K562 (cell line): ENCODE results near the gene ZSCAN12. TPM values are rescaled to one million over a fixed set of nuclear protein-coding genes. Genes with fewer than 3 reads are reported as not detected.

Experiments used
- ATF1 ChIP-seq, 2 experiments: fragments of 450-650 bp in 1 of 2; IDR thresholded peaks; 2 replicates each; pipeline ENCODE4 v1.6.1; 2016; ENCODE audit warnings: missing compliant biosample characterization in 1 of 2, missing genetic modification characterization in 1 of 2
- CBFA2T2 ChIP-seq: fragments of 450-650 bp; conservative IDR thresholded peaks from 2 replicates; pipeline ENCODE4 v1.6.1; 2017; ENCODE audit warnings: mild to moderate bottlenecking
- CBX3 ChIP-seq, 2 experiments: IDR thresholded peaks; 1 replicate in 1 of 2; 2 replicates in 1 of 2; pipeline ENCODE4 v1.6.1; 2012; ENCODE audit warnings: inconsistent platforms in 2 of 2, low read length in 2 of 2, borderline replicate concordance in 1 of 2, control low read depth in 1 of 2
- EHMT2 ChIP-seq: fragments of 450-650 bp; IDR thresholded peaks from 2 replicates; pipeline ENCODE4 v1.6.1; 2018; ENCODE audit warnings: antibody characterized with exemption
- HDGF ChIP-seq: fragments of 450-650 bp; IDR thresholded peaks from 2 replicates; pipeline ENCODE4 v1.6.1; 2016
- IRF9 ChIP-seq: fragments of 450-650 bp; IDR thresholded peaks from 2 replicates; pipeline ENCODE4 v1.6.1; 2016; ENCODE audit warnings: missing biosample characterization, missing genetic modification characterization
- SREBF1 ChIP-seq: fragments of 150-350 bp; IDR thresholded peaks from 2 replicates; pipeline ENCODE4 v1.6.1; 2014; ENCODE audit warnings: antibody characterized with exemption, low read depth, low read length, borderline replicate concordance
- ZNF436 ChIP-seq: fragments of 250-450, 450-650 bp; sonication (Bioruptor Pico); formaldehyde crosslinking; IDR thresholded peaks from 2 replicates; pipeline ENCODE4 v1.7.0; 2020; ENCODE audit warnings: mild to moderate bottlenecking
- polyA plus RNA-seq, 8 experiments: library from polyadenylated mRNA; depleted of rRNA in 4 of 8; stranded (reverse) in 5 of 8; unstranded in 3 of 8; fragments of >200 nt; fragmentation: Nextera tagmentation in 2 of 8; fragmentation: Illumina TruSeq in 1 of 8; extraction: Ambion mirVana in 2 of 8; extraction: Trizol in 1 of 8; gene quantifications; 2 replicates each; pipeline versions ENCODE4 v1.2.1 to v1.2.3, GENCODE V29; 2011 to 2014; ENCODE audit warnings: inconsistent platforms in 1 of 8, missing spikeins in 1 of 8
- total RNA-seq, 7 experiments: library from RNA; depleted of rRNA in 6 of 7; stranded (reverse); fragments of >200 nt in 6 of 7; fragmentation: Illumina TruSeq in 2 of 7; extraction: Trizol in 2 of 7; gene quantifications; 2 replicates each; pipeline versions ENCODE4 v1.2.1 to v1.2.3, GENCODE V29; 2011 to 2021; ENCODE audit warnings: low replicate concordance in 1 of 7
- TF ChIP-seq, protein P1 (sequence below): sonication (generic); formaldehyde crosslinking; IDR thresholded peaks from 2 replicates; pipeline ENCODE4 v1.8.0; 2022; ENCODE audit warnings: mild to moderate bottlenecking, missing genetic modification reagents
- TF ChIP-seq, protein P2 (sequence below): fragments of 250-450 bp; sonication (Bioruptor Pico); IDR thresholded peaks from 2 replicates; pipeline ENCODE4 v1.5.0; 2020; ENCODE audit warnings: mild to moderate bottlenecking

ZSCAN12 gene
- total and polyA plus RNA-seq, 9 of the 15 experiments (the other 6 are each of a cell fraction or from before 2014, with no cell fraction given): 2.5 to 19.6 (median 12.5) TPM

DNA sequence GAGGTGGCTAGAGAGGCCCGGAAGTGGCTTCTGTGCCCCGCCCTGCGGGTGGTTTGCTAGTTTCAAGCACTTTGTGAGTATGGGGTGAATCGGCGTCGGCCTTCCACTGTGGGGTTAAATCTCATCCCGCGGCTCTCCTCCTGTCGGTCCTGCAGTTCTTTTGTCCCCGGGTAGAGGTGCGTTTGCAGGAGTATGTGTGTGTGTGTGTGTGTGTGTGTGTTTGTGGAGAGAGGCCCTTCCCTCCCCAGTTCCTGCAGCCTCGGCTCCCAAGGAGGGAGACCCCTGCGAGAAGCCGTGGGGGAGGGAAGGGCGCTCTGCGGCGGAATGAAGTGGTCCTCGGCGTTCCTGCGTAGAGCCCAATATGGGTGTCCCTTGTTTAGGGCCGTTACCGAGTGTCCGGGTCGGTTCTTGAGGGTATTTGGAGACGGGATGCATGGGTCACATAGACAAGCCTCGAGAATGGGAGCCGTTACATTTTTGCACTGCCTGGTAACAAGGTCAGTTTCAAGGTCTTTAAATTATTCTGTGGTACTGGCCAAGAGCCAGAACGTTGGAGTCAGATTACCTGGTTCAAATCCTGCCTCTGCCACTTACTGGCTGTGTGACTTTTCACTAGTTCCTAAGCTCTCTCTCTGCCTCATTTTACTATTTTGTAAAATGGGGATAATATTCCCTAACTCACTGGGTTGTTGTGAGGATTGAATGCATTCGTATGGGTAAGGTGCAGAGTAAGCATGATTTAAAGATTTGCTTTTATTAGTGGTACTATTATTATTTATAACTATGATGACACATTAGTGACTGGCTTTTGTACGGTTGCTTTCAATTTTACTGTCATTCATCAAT lies 49.4 kb downstream of the ZSCAN12 start, which contains the start of gene ZKSCAN3 (continued):
- TF ChIP-seq SREBF1: no peak
- TF ChIP-seq, protein P1, sequence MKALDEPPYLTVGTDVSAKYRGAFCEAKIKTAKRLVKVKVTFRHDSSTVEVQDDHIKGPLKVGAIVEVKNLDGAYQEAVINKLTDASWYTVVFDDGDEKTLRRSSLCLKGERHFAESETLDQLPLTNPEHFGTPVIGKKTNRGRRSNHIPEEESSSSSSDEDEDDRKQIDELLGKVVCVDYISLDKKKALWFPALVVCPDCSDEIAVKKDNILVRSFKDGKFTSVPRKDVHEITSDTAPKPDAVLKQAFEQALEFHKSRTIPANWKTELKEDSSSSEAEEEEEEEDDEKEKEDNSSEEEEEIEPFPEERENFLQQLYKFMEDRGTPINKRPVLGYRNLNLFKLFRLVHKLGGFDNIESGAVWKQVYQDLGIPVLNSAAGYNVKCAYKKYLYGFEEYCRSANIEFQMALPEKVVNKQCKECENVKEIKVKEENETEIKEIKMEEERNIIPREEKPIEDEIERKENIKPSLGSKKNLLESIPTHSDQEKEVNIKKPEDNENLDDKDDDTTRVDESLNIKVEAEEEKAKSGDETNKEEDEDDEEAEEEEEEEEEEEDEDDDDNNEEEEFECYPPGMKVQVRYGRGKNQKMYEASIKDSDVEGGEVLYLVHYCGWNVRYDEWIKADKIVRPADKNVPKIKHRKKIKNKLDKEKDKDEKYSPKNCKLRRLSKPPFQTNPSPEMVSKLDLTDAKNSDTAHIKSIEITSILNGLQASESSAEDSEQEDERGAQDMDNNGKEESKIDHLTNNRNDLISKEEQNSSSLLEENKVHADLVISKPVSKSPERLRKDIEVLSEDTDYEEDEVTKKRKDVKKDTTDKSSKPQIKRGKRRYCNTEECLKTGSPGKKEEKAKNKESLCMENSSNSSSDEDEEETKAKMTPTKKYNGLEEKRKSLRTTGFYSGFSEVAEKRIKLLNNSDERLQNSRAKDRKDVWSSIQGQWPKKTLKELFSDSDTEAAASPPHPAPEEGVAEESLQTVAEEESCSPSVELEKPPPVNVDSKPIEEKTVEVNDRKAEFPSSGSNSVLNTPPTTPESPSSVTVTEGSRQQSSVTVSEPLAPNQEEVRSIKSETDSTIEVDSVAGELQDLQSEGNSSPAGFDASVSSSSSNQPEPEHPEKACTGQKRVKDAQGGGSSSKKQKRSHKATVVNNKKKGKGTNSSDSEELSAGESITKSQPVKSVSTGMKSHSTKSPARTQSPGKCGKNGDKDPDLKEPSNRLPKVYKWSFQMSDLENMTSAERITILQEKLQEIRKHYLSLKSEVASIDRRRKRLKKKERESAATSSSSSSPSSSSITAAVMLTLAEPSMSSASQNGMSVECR: peak; percentile 96
- no peak for TF ChIP-seq IRF9 (tag)
- peak; percentile 79 for TF ChIP-seq EHMT2
- no peak for TF ChIP-seq CBX3 (IDR thresholded peaks at IDR 0.05; ENCODE audit: borderline replicate concordance in 1 of 2, low read length in 2 of 2)
- TF ChIP-seq ATF1 (CRISPR knock-in tag; IDR thresholded peaks at IDR 0.05): no peak
- TF ChIP-seq ATF1 (tag; IDR thresholded peaks at IDR 0.05): peak; percentile 83
- TF ChIP-seq, protein P2, sequence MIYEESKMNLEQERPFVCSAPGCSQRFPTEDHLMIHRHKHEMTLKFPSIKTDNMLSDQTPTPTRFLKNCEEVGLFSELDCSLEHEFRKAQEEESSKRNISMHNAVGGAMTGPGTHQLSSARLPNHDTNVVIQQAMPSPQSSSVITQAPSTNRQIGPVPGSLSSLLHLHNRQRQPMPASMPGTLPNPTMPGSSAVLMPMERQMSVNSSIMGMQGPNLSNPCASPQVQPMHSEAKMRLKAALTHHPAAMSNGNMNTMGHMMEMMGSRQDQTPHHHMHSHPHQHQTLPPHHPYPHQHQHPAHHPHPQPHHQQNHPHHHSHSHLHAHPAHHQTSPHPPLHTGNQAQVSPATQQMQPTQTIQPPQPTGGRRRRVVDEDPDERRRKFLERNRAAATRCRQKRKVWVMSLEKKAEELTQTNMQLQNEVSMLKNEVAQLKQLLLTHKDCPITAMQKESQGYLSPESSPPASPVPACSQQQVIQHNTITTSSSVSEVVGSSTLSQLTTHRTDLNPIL: no peak; the same call in 1 of the 2 replicates
- TF ChIP-seq CBFA2T2: no peak
- TF ChIP-seq ZNF436: no peak
- peak; percentile 92 for TF ChIP-seq HDGF
